Gastroesophageal sphincter (tissue), 3 donors: ENCODE measurements around the gene PHLDB1.

Experiments used
- CTCF ChIP-seq, 4 experiments: fragments of 200-600 bp in 2 of 4; fragments of 450-650 bp in 2 of 4; sonication (generic) in 1 of 4; IDR thresholded peaks; one replicate each; pipeline ENCODE4 v1.5.1; 2017 to 2019; ENCODE audit warnings: antibody characterized with exemption in 4 of 4, mild to moderate bottlenecking in 2 of 4, moderate library complexity in 2 of 4
- POLR2AphosphoS5 ChIP-seq: sonication (generic); formaldehyde crosslinking; IDR thresholded peaks from one replicate; pipeline ENCODE4 v1.6.1; 2017; ENCODE audit warnings: antibody characterized with exemption

GRCh38 chr11:118639899-118640298 is 32.5 kb downstream of the PHLDB1 start:
- TF ChIP-seq CTCF (IDR thresholded peaks at IDR 0.05) (no peak), POLR2AphosphoS5 (no peak)
